Right kidney (tissue), 1 donor: ENCODE results near the gene UMAD1.

Experiments
- DNase-seq: peaks from one replicate; pipeline ENCODE4 v3.0.0-alpha.2; 2016

UMAD1 gene

GRCh38 chr7:7693881-7694280 lies 53.3 kb downstream of the UMAD1 start:
- DNase-seq, result no peak

DNA sequence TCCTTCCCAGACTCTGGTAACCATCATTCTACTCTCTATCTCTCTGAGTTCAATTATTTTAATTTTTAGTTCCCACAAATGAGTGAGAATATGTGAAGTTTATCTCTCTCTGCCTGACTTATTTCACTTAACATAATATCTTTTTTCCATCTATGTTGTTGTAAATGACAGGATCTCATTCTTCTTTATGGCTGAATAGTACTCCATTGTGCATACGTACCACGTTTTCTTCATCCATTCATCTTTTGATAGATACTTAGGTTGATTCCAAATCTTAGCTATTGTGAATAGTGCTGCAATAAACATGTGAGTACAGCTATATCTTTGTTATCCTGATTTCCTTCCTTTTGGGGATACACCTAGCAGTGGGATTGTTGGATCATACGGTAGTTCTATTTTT lies 54.0 kb downstream of the UMAD1 start:
- no peak for DNase-seq

GRCh38 chr7:7695111-7695817 lies 54.7 kb downstream of the UMAD1 start:
- no peak for DNase-seq

DNA sequence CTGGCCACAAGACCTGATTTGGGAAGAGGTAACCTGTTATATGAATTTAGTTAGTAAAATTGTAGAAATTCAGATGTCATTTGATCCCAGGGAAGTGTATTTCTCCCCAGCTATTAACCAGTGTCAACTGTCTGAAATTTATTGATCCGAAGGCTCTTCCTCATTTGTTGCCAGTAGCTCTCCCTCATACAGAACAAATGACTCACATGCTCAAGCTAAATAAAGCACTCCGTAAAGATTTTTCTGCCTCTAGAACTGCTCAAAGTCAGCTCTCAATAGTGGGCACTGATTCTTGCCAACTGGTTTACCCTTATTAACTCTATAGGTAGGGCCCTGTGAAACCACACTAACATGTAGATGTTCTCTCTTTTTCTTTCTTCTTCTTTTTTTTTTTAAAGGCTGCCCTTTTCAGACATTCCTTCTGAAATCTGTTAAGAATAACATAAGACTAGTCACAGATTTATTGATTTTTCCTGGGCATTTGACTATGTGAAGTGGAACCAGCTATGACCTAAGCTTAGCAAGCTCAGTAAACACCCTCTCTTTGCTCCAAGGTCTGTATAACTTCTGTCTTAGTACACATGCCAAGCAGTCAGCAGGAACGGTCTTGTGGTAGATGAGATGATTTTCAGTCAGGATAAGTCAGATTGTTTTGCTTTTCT lies 56.0 kb downstream of the UMAD1 start:
- no peak for DNase-seq

- no peak for DNase-seq
Measured at GRCh38 chr7:7698930-7699329, 58.4 kb downstream of the UMAD1 start.

GRCh38 chr7:7699380-7699779 lies 58.8 kb downstream of the UMAD1 start:
- DNase-seq, result no peak

DNA sequence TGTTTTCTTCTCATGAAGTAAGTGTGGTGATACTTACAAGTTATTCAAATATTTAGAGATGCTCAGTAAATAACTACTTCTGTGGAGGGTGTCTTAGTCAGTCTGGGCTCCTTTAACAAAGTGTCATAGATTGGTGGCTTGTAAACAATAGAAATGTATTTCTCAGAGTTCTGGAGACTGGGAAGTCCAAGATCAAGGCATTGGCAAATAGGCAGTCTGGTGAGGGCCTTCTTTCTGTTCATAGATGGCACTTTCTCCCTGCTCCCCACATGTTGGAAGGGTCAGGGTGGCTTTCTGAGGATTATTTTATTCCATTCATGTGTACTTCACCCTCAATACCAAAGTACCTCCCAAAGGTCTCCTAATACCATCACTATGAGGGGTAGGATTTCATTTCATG lies 59.4 kb downstream of the UMAD1 start:
- DNase-seq, result no peak

DNA sequence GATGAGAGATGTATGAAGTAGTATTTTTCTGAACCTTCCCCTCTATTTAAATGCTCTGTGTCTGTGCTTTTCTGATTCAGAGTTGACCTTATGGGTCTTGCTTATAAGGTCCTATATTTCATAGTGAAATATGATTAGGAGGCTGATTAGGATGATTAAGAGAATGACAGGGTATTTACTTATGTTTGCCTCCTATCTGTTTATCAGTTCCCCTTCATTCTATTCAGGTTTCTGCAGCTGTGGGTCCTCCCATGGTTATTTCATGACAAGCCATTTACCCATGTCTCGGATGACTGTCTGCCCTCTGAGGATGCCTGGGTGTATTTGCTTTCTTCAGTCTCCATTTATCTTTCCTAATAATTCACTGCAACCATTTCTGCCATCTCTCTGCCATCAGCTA lies 61.0 kb downstream of the UMAD1 start:
- no peak for DNase-seq

DNA sequence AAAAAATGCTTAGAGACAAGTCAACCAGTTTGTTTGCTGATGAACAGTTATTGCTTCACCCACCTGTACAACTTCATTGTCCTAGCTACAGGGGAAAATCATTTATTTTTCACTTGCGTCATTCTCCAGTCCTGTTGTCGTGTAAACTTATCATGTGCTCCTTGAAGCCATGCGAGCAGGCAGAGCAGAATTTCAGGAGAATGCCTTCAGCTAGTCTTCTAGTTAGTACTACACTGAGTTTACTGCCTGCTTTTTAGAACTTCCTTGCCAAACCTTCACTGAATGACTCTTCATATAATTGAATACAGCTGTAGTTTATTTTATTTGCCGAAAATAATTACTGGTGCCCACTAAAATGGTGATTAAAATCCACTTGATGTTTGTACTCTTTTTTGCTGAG lies 62.3 kb downstream of the UMAD1 start:
- DNase-seq, result no peak

- no peak for DNase-seq
Measured at GRCh38 chr7:7703427-7703826, 62.9 kb downstream of the UMAD1 start.

- no peak for DNase-seq
Measured at GRCh38 chr7:7704867-7705266, 64.3 kb downstream of the UMAD1 start.

GRCh38 chr7:7705318-7705717 lies 64.8 kb downstream of the UMAD1 start:
- no peak for DNase-seq

GRCh38 chr7:7706101-7706511 lies 65.6 kb downstream of the UMAD1 start:
- DNase-seq, result no peak

DNA sequence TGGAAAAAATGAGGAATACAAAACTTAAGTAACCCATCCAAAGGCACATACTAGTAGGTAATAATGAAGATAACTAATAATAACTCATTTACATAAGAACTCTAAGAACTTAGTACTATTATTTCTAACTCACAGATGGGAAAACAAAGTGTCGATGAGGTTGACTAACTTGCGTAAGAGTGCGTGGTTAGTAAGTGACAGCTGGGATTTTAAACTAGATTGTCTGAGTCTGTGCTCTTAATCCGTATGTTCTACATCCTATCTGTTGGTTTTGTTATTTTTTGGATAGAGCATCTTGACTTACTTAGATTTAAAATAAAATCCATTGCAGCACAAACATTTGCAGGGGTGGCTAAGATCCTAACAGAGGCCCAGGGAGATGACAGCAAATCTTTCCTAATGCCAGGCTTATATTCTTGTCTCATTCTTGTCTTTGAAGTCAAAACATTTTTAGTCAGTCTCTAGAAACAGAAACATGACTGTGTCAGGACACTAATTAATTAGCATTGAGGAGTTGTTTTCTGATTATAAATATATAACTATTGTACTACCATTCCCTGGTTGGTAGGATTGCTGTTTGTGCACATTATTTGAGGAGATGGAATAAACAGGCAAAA lies 66.1 kb downstream of the UMAD1 start:
- DNase-seq, result no peak

DNA sequence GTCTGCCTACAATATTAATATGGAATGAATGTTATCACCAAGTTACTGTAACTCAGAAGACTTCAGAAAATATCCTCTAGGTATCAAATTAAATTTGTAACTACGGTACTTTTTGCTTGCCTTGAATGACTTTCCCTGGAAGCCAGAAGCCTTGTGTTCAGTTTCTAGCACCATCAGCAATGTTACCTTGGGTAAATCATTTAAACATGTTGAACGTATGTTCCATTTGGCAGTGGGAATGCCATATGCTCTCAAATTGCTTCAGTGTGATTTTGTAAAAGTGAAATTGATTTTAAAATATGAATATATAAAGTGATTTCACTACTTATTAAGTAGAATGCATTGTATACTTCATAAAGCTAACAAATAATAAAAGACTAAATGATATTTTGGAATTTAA lies 66.7 kb downstream of the UMAD1 start:
- no peak for DNase-seq

GRCh38 chr7:7707806-7708205 lies 67.3 kb downstream of the UMAD1 start:
- no peak for DNase-seq

- no peak for DNase-seq
Measured at GRCh38 chr7:7709291-7709690, 68.7 kb downstream of the UMAD1 start.

DNA sequence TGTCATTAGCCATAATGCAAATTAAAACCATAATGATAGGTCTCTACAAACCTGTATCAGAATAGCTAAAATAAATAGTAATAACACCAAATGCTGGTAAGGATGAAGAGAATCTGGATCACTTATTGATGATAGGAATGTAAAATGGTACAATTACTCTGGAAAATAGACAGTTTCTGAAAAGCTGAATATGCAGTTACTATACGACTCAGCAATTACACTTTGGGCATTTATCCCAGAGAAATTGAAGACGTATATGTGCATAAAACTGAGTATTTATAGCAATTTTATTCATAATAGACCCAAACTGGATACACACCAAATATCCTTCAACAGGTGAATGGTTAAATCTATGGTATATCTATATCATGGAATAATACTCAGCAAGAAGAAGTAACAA lies 69.9 kb downstream of the UMAD1 start:
- no peak for DNase-seq

GRCh38 chr7:7713730-7714129 lies 73.2 kb downstream of the UMAD1 start:
- no peak for DNase-seq

GRCh38 chr7:7718492-7718891 lies 77.9 kb downstream of the UMAD1 start, which contains the start of gene RPA3:
Gene RPA3 (minus strand): TSS chr7:7718607. CDS start chr7:7640418, 78,189 bp downstream.
- no peak for DNase-seq

DNA sequence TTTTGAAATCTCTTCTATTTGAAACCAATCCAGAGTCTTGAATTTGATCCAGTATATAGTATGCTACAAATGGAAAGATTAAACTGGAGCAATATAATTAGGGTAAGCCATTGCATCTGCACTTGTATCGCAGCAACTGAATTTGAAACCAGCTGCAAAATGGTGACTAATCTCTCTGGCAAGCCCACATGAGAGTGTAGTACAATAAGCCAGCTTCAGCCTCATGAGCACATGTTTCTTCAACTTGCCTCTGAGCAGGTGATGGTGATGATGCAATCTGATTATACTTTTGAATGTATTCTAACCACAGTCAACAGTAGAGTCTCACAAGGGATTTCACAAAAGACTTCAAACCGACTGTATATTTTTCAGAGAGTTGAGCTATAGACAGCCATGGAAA lies 78.7 kb downstream of the UMAD1 start:
- DNase-seq, result no peak

- DNase-seq, result no peak
Measured at GRCh38 chr7:7720193-7720592, 79.6 kb downstream of the UMAD1 start.

DNA sequence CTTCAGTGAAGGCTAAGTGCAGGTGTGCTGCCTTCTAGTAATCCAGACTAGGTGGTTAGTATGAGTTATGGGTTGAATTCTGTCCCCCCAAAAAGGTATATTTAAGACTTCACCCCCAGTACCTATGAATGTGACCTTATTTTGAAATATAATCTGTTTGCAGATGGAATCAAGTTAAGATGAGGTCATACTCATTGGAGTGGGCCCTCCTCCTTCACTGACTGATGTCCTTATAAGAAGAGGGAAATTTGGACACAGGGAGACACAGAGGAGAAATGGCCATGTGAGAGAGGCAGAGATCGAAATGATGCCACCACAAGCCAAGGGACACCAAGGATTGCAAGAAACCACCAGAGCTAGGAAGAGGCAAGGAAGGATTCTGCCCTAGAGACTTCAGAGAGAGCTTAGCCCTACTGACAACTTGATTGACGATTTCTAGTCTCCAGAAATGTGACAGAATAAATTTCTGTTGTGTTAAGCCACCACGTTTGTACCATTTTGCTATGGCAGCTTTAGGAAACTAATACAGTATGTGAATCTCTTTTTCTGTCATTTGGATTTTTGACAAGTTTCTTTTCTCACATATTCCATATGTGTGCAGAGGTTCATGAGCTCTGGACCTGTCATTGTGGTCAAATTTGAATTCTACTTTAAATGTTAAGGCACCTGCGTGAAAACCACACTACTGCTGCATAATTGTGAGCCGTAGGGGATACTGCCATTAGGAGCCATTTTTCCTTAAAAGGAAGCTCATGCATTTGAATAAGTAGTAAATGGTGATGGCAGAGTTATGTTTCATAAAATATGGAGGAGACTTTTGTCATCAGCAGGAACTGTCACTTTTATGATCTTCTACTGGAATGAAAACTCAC lies 80.4 kb downstream of the UMAD1 start:
- DNase-seq, result no peak
